NCI-H2171 treated with DMSO at 0.1 percent for 48 hours (cell line): Measurements from ENCODE around the gene BIRC7.
A peak's percentile ranks its signal among the peaks of the same experiment; 100 is the strongest.

Experiments used
- DNase-seq: peaks from one replicate; lab custom pipeline; 2025; lab: John Stamatoyannopoulos, UW

The BIRC7 gene

DNA sequence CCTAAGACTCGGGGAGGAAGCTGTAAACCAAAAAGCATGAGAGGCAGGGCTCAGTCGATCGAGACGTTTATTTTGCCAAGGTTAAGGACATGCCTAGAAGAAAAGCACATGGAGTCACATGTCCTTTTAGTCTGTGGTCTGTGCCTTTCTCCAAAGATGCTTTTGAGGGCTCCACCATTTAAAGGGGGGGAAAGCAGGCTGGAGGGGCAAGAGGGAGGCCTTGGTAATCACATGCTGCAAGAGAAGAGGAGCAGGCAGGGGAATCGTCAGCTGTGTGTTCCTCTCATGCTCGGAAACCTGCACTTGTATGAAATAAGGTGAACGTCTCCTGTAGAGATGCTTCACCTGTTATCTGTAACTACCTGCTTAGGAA, 10.6 kb upstream of the BIRC7 start:
- no peak for DNase-seq

DNA sequence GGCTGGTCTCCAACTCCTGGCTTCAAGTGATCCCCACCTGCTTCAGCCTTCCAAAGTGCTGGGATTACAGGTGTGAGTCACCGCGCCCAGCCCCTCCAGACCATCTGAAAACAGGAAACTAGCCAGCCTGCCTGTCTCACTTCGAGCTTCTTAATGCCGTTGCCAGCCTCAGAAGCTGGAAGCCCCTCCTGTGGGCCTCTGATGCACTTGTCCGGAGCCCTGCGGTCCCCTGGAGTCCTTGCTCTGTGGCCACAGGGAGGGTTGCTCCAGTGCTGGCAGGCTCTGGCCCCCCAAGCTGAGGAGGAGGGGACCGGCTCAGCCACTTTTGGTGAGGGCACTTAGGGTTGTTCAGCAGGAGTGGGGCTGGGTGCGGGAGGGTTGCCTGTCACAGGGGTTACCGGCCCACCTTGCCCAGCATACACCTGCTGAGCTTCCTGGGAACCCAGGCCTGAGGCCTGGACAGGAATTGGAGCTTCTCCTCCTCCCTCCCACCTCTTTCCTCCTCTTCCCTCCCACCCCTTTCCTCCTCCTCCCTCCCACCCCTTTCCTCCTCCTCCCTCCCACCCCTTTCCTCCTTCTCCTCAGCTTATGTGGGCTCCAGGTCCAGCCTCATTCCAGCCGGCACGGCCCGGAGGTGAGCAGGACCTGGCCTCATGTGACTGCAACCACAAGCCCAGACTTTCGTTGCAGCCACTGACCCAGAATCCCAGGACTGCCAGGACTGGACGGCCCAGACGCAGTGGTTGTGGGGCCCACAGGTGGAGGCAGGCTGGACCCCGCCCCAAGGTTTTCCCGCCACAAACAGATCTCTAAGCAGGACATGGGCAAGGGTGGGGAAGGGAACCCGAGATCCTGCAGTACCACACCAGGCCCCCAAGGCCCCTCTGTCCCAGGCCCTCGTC, 9.4 kb upstream of the BIRC7 start:
- DNase-seq: no peak

DNA sequence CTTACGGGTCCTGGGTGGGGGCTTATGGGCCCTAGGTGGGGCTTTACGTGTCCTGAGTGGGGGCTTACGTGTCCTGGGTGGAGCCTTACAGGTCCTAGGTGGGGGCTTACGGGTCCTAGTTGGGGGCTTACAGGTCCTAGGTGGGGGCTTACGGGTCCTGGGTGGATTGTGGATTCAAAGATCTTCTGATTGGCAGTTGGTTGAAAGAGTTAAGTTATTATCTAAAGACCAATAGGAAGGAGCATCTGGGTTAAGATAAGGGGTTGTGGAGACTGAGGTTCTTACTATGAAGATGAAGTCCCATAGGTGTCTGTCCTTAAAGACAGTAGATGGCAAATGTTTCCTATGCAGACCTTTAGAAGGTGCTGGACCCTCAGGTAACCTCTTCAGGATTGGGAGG, 8.4 kb upstream of the BIRC7 start:
- no peak for DNase-seq

DNA sequence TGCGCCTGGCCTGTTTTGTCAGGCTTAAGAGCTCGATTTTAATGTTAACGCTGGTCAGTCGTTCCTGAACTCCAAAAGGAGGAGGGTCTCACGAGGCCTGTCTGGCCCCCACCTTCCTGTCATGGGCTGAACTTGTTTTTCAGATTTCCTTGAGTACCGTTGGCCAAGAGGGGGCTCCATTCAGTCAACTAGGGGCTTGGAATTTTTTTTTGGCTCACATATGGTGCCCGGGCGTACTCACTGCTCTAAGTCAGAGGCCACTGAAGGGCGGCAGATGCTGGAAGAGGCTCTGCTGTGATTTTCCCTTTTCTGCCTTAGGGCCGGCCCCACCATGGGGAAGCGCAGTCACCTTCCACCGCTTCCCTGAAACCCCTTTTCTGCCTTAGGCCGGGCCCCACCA, 6.9 kb upstream of the BIRC7 start:
- peak; percentile 65 for DNase-seq

DNA sequence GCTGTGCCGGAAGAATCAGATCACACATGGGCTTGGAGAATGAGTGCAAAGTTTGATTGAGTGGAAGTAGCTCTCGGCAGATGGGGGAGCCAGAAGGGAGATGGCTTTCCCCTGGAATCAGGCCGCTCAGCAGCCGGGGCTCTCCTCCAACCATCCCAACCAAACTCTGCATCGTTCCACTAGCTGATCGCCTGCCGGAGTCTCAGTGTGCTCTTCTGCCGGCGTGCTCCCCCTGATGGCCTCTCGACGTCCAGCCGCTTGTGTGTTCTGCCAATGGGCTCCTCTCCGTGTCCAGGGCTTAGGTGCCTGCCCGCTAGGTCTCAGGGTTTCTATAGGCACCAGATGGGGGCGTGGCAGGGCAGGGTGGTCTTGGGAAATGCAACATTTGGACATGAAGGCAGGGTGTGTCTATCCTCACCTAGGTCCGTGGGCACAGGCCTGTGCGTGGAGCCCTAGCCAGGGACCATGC, 4.9 kb upstream of the BIRC7 start:
- no peak for DNase-seq

DNA sequence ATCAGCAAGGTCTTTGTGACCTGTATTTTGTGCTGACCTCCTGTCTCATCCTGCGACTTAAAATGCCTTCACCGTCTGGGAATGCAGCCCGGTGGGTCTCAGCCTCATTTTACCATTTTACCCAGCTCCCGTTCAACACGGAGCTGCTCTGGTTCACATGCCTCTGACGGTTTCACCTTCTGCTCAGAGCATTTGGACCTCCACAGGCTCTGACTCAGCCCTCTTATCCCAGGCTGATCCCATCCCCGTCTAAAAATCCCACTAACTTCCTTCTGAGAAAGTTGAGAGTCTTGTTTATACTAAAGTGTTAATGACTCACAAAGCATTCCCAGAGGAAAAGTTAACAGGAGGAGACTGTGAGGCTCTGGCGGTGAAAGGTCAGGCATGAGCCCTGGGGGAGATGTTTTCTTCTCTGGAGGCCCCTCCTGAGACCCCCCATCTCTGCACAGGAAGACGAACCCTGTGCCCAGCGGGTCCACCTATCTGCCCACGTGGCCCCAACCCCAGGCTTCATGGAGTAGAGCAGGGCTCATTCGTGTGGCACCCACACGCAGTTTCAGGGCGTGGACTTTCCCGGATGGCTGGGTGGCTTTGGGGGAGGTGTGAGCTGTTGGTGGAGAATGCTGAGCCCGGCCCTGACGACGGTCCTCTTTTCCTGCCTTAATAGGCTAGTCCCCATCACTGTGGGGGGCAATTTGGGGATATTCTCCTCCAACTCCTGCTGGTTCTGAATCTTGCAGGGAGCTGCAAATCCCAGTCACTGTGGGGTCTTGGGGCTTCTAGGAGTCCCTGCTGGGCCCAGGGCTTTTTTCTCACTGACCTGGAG, 3.3 kb upstream of the BIRC7 start:
- DNase-seq: no peak

DNA sequence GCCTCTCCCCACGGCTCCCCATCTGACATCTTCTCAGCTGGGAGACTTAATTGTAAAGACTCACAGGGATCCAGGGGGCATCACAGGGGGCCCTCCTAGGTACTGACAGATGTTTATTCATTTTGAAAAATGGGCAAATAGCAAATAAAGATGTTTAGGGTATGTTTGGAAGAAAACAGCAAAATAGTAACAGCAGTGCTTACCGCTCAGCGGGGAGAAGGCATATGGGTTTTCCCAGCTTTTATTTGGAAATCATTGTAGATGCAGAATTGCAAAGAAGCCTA, 2.7 kb upstream of the BIRC7 start:
- DNase-seq: no peak

DNA sequence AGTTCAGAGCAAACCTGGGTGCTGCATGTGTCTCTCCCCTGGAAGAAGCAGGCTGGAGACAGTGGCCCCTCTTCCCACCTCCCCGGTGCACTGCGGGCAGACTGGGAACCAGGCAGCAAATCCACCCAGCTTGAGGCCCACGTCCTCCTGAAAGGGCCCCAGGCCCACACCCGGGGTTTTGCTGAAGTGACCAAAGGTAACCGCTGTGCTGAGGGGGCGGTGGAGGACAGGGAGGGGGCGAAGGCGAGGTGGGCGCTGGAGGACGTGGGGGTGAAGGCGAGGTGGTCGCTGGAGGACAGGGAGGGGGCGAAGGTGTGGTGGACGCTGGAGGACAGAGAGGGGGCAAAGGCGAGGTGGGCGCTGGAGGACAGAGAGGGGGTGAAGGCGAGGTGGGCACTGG, 1.8 kb upstream of the BIRC7 start:
- DNase-seq: no peak

DNA sequence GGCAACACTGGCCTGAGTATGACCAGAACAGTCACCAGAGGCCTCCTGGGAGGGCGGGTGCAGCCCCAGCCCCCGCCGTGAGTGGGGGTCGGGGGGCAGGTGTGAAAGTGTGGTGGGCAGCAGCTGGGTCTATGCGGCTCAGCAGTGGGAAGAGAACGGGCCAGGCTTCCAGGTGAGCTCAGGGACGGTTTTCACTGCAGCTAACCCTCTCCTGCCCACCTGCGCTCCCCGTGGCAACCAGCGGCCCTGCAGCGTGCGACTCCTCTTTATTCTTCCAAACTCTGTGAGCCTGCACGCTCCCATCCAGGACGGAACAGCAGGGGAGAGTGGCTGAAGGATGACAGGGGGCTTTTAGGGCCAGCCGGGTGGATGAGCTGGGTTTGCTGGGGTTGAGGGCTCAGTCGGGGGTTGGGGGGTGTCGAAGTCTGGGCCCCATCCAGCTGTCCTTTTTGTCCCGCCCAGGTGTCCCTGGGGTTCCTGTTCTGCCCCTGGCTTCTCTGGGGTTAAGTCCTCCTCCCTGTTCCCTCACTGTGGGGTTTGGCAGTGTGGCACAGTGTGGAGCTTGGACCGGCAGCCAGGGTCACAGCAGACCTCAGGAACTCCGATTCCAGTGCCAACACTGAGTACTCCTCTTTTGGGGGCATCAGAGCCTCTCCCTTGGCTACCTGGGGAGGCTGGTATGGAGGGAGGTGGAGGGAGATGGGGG, 859 bp upstream of the BIRC7 start:
- DNase-seq: peak; percentile 80

DNA sequence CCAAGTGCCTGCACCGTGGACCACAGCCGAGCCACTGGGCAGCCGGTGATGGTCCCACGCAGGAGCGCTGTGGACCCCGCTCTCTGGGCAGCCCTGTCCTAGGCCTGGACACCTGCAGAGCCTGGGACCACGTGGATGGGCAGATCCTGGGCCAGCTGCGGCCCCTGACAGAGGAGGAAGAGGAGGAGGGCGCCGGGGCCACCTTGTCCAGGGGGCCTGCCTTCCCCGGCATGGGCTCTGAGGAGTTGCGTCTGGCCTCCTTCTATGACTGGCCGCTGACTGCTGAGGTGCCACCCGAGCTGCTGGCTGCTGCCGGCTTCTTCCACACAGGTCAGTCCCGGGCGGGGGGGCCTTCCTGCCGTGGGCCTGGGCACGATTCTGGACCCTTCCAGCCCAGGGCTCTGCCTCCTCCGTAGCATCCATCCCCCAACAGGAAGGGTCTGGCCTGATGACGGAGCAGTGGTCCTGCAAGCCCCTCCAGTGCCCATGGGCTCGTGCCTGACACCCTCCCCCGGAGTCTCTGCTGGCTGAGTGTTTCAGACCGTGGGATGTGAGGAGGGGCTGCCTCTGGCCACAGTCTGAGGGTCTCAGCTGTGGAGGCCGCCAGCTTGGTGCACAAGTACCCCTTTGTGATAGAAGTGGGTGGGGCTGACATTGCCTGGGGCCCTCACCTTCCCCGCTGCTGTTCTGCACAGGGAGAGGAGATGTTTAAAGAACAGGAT, 572 bp downstream of the BIRC7 start:
- DNase-seq: no peak

DNA sequence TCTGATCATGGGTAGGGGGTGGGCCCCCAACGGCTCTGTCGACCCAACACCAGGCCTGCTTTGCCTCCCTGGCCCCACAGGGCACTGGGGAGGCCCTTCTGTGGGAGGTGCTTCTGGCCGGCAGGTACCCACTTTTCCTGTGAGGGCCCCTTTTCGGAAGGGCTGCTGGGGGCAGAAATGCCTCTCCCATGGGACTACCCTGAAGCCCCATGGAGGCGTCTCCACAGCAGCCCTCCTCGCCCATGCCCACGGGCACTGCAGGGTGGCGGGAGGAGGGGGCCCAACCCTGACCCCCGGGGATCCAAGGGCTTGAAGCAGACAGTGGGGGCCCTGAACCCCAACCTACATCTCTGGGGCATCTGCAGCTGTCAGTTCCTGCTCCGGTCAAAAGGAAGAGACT, 2.3 kb downstream of the BIRC7 start:
- no peak for DNase-seq

DNA sequence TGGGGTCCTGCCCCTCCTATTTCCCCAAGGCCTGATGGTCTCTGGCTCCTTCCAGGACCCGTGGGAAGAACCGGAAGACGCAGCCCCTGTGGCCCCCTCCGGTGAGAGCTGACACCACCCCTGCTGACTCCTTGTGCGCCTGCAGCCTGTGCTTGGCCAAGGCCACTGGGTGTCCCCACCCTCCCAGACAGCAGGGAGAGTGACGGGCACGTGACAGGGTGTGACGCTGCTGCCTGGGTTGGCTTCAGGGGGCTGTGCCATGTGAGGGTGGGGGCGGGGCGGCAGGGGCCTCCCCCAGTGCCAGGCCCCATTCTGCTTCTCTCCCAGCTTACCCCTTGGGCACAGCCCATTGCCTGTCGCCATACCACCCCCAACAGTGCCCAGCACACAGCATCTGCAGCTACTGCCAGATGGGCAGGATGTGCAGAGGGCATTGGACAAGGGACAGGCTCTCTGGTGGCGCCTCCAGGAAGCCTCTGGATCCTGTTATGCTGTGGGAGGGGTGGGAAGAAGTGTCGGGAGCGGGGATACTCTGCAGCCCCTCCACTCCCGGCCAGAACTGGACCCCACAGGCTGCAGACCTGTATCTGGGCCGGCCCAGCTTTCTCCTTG, 2.9 kb downstream of the BIRC7 start:
- DNase-seq: no peak

DNA sequence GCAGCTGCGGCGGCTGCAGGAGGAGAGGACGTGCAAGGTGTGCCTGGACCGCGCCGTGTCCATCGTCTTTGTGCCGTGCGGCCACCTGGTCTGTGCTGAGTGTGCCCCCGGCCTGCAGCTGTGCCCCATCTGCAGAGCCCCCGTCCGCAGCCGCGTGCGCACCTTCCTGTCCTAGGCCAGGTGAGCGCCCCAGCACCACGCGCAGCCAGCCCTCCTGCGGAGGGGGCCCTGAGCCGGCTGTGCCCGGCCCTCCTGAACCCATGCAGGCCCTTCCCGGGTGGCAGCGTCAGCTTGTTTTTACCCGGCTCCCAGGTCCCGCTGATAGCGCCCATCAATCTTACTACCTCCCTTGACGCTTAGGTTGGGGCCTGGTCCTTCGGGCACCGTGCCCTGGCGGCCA, 3.7 kb downstream of the BIRC7 start:
- no peak for DNase-seq

DNA sequence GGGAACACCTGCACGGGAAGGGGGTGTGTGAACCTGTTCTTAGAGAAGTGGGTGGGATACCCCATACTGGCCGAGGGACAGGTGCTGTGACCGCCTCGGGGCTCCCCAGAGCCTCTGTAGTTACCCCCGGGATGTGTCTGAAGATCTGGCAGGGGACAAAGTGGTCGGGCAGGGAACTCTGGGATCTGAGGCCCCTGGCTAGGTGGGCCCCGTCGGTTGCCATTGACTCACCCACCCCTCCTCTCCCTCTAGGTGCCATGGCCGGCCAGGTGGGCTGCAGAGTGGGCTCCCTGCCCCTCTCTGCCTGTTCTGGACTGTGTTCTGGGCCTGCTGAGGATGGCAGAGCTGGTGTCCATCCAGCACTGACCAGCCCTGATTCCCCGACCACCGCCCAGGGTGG, 4.3 kb downstream of the BIRC7 start:
- no peak for DNase-seq

DNA sequence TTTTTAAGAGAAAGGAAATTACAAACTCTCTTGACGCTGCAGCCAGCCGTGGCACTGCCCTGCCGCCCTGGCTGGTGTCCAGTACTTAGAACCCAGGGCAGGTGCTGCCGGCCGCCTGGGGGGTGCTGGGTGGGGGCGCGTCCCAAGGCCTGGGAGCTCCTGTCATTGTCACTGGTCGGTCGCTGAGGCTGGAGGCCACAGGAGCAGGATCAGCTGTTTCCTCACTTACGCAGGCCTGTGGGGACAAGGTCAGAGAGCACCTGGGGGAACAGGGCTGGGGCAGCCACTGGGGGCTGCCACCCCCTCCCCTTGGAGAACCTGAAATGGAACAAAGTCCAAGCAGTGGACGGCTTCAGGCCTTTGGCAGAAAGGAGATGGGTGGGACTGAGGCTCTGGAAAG, 5.6 kb downstream of the BIRC7 start:
- no peak for DNase-seq

DNA sequence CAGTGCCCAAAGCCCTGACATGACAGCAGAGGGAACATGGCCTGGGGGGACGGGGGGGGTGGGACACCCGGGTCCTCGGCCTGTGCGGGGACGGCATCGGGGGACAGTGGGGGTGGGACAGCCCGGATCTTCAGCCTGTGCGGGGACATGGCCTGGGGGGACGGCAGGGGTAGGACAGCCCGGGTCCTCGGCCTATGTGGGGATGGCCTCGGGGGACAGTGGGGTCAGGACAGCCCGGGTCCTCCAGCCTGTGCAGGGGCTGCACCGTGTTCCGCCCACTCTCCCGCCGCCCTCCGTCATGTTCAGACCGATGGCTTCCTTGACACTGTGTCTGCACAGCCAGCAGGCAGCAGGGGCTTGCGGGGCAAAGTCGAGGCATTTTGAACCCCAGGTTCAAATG, 7.0 kb downstream of the BIRC7 start:
- DNase-seq: no peak

DNA sequence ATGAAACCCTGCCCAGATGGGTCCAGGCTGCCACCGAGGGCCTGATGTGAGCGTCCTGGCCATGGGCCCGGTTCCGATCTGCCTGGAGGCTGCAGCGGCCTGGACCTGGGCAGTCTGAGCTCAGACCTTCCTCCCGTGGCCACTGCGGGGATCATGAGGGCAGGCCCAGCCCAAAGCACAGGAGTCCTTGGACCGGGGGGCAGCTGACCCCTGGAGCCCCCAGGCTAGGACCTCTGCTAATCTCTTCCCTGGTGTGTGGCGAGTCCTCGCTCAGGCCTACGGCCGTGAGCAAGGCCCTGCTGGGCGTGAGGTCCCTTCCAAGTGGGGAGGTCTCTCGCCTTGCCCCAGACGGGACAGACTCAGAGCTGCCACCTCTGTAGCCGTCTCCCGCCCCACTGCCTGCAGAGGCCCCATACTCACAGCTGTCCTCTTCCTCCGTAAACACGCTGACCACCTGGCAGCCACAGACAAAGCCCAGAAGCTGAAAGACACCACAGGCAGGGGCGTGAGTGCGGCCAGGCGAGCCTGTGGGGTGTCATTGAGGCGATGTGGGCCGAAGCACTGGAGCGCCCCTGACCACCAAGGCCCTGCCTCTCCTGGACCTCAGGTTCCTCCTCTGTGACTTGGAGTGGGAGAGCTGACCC, 8.0 kb downstream of the BIRC7 start:
- no peak for DNase-seq

DNA sequence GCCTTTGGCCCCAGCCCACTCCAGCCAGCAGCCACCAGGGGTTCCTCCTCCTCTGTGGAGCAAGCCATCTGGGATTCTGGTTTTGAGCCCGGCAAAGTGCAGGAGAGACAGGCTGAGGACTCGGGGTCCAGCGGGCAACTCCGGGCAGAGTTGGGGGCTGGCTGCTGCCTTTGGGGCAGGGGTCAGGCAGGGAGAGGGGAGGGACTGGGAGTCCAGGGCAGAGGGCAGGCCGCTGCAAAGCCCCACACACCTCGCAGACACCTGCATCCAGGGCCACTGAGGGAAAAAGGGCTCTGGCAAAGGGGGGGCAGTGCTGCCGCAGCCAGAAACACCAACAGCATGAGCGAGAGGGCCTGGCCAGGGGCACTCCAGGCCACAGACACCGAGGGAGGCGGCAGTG, 8.8 kb downstream of the BIRC7 start:
- no peak for DNase-seq

DNA sequence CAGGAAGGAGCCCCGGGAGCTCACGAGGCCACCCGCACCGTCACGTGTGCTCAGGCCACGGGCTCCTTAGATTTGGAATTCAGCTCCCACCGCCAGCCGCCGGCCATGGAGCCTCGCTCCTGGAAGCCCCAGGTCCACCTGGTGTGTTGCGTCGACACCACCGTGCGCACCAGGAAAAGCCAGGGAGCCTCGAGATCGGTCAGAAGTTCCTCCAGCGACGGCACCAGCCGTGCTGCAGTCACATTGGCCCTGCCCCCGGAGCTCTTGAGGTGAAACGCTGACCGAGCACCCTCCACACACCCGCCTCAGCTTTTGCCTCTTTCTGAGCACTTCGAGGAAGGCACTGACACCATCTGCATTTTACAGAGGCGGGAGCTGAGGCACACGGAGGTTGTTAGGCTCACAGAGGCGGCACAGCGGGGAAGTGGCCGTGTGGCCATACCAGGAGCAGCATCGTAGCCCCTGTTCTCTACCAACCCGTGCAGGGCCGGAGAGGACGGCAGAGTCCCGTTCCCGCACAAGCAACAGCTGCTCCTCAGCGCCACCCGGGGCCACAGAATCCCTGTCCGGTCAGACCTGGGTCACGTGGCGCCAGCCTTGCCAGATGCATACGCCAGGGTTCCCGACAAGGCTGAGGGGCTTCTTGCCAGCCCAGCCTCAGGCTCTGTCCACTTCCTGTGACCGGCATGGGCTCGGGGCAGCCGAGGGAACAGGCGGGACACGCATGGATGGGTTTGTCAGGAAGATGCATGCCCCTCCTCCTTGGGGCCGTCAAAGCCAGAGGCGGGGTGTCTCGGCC, 11.0 kb downstream of the BIRC7 start:
- no peak for DNase-seq

DNA sequence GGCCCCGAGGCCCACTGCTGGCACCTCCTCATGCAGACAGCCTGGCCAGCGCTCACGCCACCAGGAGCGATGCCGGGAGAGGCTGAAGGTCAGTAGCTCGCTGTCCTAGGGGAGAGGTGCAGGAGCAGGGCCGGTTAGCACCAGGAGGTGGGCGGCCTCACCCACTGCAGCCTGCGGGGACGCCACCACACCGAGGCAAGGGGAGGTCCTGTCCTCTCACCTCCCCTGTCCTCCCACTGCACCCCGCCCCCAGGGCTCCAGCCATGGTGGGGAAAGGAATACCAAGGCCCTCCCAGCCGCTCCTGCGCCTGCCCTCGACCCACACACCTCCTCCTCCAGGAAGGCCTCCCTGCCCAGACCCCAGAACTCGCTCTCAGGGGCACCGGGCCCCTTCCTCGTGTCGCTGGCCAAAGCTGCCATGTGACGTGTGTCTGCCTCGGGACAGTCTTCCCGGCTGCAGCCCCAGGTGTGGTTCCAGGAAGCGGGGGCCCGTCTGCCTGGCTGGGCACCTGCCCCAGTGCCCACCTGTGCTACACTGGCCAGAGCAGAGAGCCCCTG, 12.0 kb downstream of the BIRC7 start:
- DNase-seq: no peak
